ENCODE measurements around the gene ARHGAP33.
A peak's percentile ranks its signal among the peaks of the same experiment; 100 is the strongest.

Gene ARHGAP33

DNA sequence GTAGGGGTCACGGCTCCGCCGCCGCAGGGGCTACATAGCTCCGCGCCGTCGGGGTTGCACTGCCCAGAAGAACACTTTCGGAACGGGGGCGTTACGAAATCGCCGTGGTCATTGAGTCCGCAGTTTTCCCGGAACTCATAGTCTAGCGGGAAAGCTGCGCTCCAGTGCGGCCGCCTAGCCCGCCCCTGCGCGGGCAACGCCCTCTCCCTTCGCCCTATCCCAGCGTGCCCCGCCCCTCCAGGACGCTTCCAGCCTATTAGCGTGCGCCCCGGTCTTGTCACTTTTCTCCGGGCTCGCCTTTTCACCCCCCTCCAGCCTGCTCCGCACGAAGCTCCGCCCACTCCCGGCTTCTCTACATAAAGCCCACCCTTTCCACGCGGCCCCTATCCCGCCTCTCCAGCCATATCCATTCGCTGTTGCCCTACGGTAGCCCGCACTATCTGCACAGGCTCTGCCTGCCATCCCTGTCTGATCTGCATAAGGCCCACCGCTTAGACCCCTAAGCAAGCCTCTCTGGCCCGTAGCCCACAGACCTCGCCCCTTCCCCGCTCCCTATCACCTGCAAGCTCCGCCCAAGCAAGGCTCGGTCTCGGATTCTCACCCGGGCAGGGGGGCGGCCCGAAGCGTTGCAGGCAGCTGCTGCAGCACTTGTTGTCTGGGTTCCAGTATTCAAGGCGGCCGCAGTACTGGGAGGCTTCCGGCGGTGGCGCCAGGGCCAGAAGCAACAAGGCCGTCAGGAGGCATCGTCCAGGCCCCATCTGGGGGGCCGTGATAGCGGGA lies 34.8 kb upstream of the ARHGAP33 start:
- DNase-seq = peak; percentile 97

DNA sequence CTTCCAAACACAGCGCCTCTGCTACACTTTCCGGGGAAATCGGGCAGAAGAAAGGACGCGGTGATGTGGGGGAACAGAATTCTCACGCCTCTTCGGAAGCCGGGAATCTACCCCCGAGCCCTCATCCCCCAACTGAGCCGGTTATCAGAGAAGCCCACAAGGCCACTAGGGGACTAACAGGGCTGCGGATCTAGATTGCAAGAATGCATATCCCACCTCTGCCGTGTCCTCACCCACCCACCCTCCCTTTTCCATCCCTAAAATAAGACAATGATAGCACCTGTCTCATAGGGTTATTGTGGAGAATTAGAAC lies 34.2 kb upstream of the ARHGAP33 start:
- no peak for DNase-seq

DNA sequence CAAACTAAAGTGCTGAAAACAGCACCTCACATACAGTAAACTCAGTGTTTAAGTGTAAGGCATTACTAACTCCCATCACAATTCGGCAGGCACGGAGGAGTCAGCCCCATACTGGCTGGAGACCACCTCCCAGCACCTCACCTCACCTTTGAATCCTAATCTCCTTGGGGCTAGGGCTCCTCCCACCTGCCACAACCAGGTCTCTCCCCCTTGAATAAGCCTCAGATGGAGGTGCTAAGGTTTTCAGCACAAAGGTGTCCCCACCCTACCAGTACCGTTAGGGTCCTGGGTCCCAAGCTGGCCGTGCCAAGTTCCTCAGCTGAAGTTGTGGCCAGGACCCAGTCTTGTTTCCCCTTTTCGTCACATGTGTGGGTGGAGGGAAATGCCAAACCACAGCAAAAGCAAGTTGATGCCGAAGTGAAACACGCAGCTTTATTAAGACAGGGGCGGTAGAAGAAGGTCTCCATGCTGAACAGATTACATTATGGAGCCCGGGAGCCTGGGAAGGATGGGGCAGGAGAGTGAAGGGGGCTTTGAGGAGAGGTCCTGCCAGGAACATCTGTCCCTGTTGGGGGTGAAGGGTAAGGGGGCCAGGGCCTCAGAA lies 33.1 kb upstream of the ARHGAP33 start, which contains the start of gene IGFLR1:
TSS of gene IGFLR1 (minus strand) at position 332 of the 604 bp plus-strand sequence. CDS start 1,272 bp downstream, outside the sequence.
- peak; percentile 82 for DNase-seq

DNA sequence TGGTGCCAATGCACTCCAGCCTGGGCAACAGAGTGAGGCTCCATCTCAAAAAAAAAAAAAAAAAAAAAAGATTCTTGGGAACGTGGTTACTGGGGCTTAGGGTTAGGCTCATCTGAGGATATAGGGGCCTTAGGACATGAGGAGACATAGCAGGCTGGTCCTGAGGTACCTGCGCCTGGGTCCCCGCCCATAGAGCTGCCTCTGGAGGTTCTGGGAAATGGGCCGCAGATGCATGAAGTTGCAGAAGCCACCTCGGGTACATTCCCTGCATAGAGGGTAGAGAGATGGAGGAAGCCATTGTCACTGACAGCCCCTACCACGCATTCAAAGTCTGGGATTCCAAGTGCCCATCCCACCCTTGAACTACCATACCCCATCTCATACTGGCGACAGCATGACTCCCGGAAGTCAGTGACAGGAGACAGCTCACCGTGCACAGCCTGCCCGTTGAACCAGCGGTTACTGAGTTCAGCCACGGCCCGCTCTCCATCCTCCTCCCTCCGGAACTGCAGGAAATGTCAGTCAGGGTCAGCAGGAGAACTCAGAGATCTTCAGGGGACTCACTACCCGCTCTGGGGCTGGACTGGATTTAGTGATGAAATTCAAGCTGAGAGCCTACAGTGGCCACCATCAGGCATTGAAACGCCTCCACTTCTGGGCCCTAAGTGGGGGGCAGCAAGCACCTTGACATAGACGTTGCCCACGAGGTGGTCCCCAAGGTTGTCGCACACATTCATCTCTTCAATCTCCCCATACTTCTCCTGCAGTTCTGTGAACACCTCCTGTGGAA lies 31.5 kb upstream of the ARHGAP33 start:
- DNase-seq = no peak

DNA sequence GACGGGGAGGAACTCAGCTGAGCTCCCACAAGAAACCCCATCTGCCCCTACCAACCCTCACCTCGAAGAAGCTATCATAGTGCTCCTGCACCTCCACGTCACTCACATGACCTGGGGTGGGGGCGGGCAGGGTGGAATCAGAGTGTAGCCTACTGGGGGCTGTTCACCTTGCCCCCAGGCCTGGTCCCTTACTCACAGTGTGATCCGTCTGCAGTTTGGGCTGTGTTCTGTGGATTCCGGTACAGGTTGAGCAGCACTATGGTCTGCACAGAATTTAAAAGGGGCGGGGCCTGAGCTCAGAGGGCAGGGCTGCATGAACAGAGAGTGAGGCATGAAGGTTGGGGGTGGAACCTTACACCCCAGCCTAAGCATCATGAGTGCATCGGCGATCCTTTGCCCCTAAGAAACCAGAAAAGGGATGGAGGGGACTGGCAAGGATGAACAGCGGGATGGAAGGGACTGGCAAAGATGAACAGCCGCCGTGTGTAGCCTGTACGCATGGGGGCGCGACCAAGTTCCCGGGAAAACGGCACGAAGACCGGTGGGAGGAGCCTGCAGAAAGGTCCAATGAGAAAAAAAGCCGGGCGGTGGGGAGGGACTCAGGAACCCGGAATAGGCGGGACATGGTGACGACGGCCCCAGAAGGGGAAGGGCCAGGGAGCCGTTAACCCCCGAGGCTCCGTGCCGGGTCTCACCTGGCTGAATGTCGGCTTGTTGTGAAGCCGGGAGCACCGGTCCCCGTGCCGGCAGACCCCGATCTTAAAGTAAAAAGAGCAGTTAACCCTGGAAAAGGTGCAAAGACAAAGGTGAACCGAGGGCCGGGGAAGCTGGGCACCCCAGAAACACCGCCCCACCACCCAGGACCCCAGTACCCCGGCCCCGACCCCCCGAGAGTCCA lies 30.7 kb upstream of the ARHGAP33 start:
- DNase-seq = peak; percentile 92

DNA sequence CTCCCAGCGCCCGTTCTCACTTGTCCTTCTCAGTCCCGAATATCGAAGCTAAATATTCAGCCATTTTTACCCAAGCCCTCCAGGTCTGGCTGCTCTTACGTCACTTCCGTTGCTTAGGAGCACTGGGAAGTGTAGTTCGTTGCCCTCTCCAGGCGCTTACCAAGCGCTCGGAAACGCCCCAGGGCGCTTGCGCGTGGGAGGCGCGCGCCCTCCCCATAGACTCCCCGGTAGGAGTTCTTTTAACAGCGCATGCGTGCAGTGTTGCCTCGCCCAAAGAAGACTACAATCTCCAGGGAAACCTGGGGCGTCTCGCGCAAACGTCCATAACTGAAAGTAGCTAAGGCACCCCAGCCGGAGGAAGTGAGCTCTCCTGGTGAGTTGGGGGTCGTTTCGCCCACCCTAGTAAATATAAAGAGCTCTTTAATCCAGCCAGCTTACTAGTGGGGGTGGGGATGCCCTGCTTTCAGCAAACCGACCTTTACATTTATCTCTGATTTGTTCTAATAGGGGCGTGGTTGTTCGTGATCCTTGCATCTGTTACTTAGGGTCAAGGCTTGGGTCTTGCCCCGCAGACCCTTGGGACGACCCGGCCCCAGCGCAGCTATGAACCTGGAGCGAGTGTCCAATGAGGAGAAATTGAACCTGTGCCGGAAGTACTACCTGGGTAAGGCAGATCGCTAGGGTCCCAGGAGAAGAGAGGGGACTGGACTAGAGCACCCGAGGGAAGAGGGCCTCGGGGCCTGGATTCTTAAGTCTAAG lies 29.9 kb upstream of the ARHGAP33 start, which contains the start of the genes PSENEN and U2AF1L4:
TSS of gene PSENEN (plus strand) at position 324 of the 759 bp plus-strand sequence. CDS start at position 604, 280 bp downstream.
TSS of gene U2AF1L4 (minus strand) at position 91 of the 759 bp plus-strand sequence. CDS start at position 64, 27 bp downstream.
- DNase-seq = peak; percentile 94

DNA sequence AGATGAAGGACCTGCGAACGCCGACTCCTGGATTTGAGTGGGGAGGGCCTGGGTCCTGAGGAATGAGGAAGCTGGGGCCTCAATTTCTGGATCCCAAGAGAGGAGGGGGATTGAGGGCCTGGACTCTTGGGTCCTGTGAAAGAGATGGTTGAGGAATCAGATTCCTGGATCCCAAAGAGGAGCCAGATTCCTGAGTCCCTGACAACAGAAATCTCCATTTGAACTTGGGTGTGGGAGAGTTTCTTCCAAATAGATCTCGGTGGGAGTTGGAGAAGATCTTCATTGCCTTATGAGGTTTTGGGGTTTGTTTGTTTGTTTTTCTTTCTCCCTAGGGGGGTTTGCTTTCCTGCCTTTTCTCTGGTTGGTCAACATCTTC lies 29.3 kb upstream of the ARHGAP33 start:
- DNase-seq = no peak

DNA sequence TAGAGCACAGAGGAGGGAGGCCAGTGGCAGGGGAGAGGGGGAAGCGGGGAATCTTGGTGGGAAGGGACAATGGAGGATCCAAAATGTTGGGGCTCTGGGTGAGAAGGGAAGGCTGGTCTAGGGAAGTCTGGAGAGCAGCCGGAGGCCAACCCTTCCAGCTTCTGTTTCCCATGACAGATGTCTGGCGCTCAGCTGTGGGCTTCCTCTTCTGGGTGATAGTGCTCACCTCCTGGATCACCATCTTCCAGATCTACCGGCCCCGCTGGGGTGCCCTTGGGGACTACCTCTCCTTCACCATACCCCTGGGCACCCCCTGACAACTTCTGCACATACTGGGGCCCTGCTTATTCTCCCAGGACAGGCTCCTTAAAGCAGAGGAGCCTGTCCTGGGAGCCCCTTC lies 28.8 kb upstream of the ARHGAP33 start:
- DNase-seq = no peak

DNA sequence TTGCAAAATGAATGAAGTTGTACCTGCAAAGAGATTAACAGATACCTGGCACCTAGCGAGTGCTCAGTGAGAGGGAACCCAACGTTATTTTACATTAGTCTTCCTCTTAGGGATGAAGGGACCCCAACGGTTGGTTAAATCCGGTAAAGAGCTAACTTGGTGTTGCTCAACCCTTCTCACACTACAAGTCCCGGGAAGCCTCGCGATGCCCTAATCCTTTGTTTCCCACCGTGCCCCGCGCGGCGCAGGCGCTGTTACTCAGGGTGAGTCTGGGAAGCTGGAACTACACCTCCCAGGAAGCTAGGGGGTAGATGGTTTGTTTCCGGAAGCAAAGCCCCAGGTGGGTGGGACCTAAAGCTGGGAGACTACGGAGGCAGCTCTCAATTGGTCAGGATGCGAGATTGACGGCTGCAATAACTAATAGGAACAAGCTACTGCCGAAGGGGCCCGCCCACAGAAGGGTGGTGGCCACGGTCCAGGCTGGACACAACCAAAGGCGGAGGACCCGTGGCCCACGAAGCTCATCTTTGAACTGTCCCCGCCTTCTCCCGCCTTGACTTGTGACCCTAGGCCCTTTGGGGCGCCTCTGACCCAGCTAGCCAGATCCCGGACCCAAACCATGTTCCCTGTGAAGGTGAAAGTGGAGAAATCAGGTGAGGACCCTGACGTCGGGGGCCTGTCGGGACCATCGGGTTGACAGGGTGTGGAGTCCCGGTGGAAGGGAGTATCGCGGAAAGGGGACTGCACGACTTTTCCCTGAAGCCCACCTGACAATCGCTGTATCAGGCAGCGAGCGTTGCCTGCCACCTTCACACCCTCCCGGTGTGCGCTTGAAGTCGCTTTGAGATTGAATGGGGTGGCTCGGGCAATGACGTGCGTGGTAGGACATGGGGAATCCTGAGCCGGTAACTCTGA lies 27.0 kb upstream of the ARHGAP33 start, which contains the start of gene LIN37:
TSS of gene LIN37 (plus strand) at position 471 of the 915 bp plus-strand sequence. CDS start at position 620, 149 bp downstream.
- DNase-seq = peak; percentile 96

DNA sequence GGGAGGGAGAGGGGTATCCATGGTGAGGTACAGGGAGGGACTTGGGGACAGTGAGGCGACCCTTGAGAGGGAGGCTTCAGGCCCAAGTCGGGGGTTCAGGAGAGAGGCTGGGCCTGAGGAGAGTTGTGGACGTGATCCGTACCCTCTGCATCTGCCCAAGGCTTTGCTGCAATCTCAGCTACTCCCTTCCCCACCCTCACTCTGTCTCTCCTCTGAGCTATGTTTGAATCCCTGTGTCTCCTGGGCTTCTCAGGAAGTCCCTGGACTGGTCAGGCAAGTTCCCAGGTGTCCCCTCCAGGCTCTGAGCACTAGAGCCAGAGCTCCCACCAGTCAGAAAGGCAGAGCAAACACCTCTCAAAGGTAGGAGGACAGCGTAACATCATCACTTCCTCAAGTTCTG lies 25.2 kb upstream of the ARHGAP33 start:
- DNase-seq = no peak

DNA sequence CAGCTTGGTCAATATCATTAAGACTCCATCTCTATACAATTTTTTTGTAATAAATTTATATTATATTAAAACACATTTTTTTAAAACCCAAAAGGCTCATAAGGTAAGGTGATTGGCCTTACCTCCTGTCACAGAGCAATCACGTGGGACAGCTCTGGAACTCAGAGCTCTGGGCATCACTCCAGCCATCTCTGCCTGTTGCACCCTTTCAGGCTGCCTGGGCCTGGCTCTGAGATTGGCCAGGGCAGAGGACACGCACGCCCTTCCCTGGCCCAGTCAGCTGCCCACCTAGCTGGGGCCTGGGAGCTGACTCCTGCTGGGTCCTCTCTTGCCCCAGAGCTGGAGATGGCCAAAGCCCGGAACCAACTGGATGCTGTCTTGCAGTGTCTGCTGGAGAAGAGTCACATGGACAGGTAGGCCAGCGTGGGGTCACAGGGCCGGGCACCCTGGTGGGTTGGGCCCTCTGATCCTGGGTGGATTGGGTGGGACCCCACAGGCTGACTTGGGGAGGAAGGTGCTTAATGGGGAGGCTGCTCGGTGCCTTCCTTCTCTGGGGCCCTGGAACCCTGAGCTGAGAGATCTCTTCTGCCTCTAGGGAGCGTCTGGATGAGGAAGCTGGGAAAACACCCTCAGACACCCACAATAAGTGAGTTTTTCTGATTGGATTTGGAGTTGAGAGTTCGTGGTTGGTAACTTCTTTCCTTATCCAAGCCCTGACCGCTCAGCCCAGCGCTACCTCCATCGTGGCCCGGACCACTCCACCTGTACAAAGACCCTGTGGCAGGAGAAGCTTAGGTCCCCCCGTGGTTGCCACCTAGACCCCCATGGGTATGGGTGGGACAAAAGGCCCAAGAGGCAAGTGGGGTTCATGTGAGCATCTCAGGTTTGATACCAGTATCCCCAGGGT lies 23.3 kb upstream of the ARHGAP33 start:
- DNase-seq = no peak

DNA sequence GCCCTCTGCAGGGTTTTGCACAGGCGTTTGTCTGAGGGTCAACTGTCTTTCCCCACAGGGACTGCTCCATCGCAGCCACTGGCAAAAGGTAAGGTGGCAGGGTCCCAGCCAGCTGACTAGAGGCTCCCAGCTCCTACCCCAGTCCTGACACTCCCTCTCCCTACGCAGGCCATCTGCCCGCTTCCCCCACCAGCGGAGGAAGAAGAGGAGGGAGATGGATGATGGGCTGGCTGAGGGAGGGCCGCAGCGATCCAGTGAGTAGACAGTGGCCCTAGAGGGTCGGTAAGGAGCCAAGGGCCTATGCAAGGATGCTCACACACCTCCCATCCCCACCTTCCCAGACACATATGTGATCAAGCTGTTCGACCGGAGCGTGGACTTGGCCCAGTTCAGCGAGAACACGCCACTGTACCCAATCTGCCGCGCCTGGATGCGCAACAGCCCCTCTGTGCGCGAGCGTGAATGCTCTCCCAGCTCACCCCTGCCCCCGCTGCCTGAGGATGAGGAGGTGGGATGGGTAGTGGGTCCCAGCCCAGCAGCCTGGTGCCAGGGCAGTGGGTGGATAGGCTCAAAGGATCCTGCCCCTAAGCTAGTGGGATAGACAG lies 22.5 kb upstream of the ARHGAP33 start:
- no peak for DNase-seq

DNA sequence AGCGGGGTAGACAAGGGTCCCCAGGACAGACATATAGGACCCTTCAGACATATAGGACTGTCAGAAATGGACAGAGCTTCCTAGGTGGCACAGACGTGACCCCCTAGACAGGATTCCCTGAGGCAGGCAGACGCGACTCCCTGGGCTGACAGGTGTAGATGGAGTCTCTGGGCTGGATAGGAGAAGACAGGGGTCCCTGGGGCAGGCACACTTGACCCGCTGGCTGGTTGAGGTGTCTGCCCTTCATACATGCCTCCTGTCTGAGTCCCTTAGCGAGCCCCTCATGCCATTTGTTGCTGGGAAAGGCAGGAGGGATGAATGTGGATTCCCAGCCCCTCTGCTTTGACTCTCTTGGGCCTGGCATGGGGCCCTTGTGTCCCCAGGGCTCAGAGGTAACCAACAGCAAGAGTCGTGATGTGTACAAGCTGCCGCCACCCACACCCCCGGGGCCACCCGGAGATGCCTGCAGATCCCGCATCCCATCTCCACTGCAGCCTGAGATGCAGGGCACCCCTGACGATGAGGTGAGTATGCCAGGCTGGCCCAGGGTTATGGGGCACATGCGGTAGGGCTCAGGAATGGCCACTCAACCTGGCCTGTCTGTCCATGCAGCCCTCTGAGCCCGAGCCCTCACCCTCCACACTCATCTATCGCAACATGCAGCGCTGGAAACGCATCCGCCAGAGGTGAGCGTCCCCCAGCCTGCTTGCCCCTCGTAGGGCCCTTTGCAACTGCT lies 21.6 kb upstream of the ARHGAP33 start:
- DNase-seq = no peak

DNA sequence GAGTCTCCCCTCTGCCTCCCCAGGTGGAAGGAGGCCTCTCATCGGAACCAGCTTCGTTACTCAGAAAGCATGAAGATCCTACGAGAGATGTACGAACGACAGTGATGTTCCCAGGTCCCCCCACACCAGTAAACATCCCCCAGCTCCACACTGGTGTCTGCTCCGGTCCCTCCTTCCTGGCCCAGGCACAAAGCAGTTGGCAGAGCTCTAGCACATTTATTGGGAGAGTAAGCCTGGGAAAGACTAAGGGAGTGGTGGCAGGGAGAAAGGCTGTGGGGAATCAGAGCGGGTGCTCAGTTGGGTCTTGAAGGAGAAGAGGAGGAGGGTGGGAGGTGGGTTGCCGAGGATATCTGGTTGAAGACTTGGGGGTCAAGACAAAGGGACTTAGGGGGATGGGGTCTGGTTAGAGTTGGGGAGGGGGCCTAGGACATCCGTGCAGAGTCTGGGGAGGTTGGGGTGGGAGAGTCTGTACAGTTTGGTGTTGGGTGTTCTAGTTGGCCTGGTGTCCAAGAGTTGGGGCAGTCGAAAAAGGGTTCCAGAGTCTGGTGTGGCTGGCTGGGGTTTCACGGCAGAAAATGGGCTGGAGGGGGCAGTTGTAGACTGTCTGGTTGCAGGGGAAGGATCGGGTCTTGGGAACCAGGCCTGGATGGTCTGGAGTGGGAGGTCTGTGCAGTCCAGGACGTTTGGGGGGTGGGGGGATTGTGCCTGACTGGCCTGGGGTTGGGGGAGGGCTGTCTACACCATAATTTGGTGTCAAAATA lies 20.8 kb upstream of the ARHGAP33 start:
- DNase-seq = no peak

DNA sequence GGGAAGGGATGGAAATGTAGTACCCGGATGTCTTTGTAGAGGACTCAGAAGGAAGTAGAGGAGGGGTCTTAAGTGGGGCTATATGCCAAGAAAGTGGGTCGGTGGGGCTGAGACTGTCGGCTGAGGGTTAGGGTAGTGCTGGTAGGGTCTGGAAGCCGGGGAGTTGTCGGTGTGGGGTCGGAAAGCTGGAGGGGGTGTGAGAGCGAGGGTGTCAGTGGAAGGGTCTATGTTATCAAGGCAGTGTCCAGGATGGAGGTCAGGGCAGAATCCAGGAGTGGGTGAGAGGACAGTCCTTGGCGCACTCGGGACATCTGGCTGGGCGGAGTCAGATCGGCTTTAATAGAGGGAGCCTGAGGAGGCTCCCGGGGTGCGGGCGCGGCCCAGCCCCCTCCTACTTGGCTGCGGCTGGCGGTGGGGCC lies 20.2 kb upstream of the ARHGAP33 start:
- DNase-seq = no peak

DNA sequence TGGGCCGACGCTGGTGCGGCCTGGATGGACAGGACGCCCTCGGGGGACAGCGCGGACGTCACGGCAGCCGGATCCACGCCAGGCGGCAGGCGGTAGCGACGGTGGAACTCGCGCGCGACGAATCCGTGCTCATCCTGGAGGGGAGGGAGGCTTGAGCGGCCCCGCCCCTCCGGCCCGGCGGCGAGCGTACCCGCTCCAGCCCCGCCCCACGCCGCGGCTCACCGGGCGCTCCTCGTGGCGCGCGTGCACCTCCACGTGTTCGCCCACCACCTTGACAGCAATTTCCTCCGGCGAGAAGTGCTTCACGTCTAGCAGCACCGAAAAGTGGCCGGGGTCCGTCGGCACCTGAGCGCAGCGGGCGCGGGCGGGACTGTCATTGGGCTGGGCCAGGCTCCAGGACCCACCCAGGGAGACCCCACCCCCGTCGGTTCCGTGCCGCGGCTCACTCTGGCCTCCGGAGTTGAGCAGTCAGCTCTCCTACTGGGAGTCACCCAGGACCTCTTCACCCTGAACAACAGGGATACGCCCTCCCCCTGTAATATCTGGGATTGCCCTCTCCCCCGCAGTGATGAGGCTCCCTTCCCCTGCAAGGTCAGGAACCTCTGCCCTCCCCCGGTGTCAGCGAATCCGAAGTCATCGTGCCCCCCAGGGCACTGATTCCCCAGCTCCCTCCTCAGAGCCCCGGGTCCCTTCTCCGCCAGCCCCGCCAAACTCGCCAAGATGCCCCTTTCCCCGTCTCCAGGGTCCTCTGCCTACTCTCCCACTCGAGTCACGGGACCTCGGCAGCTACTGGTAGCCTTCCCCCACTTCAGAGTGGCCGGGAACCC lies 19.6 kb upstream of the ARHGAP33 start:
- DNase-seq = peak; percentile 70

Measured in activated CD8-positive, alpha-beta memory T cell treated with anti-CD3 and anti-CD28 coated beads, Interleukin-2, amount 50 U/mL, for 48 hours (primary cell).